HG03571 (cell line): ENCODE data around the gene GCC1.
A peak's percentile ranks its signal among the peaks of the same experiment; 100 is the strongest.
"Not testable (repeated sequence)": the region's sequence is repeated elsewhere in the genome, so short reads cannot be mapped to it uniquely, and the experiment has no call there.

Source experiments
- ATAC-seq: cut with Tn5 transposase; IDR thresholded peaks from one replicate; pipeline ENCODE4 v1.9.1; 2021; ENCODE audit not compliant: unreplicated experiment

GCC1 gene

DNA sequence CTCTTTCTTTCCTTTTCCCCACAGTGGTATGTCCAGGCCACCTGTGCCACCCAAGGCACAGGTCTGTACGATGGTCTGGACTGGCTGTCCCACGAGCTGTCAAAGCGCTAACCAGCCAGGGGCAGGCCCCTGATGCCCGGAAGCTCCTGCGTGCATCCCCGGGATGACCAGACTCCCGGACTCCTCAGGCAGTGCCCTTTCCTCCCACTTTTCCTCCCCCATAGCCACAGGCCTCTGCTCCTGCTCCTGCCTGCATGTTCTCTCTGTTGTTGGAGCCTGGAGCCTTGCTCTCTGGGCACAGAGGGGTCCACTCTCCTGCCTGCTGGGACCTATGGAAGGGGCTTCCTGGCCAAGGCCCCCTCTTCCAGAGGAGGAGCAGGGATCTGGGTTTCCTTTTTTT lies 5.8 kb upstream of the GCC1 start:
- no peak for ATAC-seq

DNA sequence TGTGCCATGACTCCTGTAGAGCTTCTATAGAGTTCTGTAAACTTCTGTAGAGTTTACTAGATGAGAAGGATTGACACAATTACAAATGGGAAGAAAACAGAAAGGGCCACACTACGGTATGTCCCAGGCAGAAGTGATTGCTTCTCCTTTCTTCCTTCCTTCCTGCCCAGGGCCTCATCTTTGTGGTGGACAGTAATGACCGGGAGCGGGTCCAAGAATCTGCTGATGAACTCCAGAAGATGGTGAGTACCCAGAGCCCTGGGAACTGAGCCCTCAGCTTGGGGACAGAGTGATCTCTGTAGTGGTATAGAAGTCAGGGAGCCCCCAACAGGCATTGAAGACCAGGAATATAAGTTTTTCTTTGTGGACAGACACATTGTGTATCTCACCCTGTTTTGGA lies 4.5 kb upstream of the GCC1 start:
- no peak for ATAC-seq

DNA sequence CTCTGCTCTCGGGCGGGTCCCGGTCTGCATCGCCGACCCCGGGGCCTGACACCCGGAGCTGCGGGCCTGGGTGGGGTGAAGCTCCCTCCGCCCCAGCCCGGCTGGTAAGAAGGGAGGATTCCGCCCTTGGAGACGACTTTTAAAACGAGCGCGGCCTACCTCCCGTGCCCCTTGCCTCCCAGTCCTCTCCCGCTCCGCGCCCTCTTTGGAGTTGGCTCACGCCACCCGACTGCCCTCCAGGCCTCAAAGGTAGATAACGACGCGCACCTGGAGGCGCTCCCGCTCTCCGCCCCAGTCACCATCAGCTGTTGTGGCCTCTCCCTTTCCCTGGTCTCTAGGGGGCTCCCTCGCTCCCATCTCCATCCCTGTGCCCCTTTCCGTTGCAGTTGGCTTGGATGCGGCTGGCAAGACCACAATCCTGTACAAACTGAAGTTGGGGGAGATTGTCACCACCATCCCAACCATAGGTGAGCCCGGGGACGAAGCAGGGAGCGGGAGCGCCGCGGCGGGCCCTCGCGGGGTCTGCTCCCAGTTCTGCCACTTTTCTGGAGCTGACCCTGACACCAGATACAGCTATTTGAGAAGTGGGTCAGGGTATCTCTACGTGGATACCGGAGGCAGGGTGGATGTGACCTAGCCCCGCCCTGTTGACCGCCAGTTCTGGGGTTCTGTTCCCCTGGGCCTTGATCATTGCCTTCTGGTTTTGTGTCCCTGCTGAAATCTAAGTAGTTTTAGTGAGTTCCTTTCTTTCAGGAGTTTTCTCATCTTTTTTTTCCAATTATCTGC lies 3.5 kb upstream of the GCC1 start:
- peak; percentile 6 for ATAC-seq

DNA sequence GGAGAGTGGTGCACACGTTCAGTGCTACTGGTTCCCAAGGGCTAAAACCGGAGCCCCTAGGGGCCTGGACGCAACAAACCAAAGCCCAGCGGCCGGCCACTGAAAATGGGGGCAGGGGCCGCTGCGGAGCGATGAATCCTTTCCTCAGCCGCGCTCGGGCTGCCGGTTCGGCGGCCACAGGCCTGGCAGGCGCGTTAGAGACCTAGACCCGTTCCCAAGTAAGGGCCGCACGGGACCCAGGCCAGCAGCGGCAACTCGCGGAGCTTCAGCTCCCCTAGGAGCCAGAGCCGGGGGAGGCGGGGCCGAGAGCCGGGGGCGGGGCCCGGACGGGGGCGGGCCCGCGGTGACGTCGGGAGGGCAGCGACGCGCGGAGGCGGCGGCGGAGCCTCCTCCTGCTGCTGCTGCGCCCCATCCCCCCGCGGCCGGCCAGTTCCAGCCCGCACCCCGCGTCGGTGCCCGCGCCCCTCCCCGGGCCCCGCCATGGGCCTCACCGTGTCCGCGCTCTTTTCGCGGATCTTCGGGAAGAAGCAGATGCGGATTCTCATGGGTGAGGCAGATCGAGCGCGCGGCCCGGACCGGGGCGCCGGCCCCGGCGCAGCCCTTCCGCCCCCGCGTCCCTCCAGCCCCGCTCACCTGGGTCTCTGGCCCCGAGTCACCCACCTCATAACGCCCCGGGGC lies 2.8 kb upstream of the GCC1 start, which contains the start of gene ARF5:
TSS of gene ARF5 (plus strand) at position 393 of the 678 bp plus-strand sequence. CDS start at position 481, 88 bp downstream.
- ATAC-seq = peak; percentile 74

GRCh38 chr7:127587663-127588018 lies 2.2 kb upstream of the GCC1 start:
- ATAC-seq = no peak

- ATAC-seq = no peak
Measured at GRCh38 chr7:127586346-127586745, 950 bp upstream of the GCC1 start.

DNA sequence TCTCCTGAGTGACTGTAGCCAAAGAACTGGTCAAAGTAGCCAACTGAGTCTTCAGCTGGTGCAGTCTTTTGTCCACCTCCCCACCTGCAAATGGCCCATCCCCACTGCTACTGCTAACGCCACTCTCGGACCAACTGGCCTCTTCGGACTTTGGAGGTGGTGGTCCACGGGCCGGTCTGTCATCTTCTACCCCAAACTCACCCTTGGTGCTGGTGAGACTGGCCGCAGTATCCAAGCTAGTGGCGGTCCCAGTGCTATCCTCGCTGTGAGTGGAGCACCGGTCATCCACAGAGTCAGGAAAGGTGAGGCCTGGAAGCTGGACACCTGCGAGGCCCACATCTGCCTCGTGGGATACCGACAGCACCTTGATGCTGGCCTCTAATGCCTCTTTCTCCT lies 750 bp downstream of the GCC1 start:
- no peak for ATAC-seq

DNA sequence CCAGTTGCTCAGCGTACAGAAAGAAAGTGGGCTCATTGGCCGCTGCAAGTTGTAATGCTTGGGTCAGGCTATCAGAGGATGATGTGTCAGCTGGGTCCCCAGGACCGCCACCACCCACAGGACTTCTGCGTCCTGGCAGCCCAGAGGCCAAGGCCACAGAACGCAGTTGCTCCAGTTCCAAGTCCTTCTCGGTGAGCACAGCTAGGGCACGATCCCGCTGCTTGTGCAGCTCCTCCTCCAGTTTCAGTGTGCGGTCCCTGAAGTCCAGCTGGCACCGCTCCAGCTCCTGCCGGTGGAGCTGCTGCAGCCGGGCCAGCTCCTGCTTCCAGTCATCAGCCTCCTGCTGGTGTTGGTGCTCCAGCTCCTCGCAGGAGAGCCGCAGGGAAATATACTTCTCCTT lies 3.0 kb downstream of the GCC1 start:
- ATAC-seq = no peak

DNA sequence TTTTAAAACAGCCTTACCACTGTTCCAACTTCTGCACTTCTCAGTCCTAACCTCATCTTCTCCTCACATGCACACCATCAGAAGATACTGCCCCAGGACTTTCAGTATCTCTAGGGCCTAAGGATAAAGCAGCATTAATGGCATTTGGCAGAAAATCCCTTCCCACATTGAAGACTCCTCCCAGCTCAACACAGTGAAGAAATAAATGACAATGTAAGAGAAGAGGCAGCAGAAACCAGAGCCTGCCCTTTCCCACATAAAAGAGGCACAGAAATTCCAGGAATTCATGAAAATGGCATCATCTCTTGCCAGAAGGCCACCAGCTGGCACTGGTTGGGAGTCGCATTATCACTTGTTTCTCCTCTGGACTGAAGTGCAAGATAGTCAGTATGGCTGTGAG lies 3.7 kb downstream of the GCC1 start:
- ATAC-seq = no peak

- no peak for ATAC-seq
Measured at GRCh38 chr7:127580612-127581011, 4.8 kb downstream of the GCC1 start.

DNA sequence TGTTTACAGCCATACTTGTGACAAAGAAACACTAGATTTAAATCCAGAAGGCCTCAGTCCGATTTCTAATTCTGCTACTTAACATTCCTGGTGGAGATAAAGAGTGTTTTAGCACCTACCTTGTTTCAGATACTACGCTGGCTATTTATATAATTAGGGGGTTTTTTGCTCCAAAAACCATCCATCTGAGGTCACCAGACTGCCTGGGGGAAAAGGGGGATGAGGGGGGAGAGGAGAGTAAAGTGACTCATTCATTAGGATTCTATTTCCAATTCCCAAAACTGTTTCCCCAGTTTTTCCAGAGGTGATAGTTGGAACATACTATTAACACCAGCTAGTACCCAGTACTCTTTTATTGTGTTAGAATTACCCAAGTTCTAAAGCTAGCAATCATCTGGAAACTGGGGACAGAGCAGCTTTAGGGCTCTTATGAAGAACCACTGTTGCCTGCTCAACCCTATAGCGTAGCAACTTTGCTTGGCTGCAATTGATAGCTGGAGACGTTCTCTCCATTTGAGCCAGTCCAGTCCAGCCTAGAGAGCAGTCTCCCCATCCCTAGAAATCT lies 6.6 kb downstream of the GCC1 start:
- ATAC-seq = no peak

DNA sequence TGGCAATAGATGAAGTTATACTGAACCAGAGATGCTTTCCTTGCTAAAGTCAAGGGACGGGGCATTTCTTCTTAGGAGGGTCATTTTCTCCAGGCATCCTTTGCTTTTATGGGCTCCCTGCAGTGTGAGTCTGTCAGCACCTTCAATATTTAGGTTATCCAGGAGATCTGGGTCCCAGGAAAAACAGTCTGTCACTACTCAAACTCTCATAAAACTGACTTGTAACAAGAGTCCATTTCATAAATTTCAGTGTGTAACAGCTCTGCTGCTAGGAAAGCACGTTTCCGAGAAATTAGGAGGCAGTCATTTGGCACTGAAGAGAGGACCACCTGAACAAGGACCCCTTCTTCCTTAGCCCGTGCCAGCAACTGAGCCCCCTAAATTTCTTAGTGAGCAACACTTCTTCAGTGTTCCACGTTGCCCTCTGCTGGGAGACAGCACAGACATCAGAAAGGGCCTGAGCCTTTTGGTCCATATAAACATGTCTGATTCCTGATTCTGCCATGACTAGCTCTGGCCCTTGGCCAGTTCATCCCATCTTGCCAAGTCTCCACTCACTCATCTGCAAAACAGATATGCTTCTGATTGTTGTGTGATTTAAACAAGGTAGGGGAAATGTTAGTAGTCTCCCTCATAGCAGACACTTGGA lies 7.2 kb downstream of the GCC1 start:
- no peak for ATAC-seq

DNA sequence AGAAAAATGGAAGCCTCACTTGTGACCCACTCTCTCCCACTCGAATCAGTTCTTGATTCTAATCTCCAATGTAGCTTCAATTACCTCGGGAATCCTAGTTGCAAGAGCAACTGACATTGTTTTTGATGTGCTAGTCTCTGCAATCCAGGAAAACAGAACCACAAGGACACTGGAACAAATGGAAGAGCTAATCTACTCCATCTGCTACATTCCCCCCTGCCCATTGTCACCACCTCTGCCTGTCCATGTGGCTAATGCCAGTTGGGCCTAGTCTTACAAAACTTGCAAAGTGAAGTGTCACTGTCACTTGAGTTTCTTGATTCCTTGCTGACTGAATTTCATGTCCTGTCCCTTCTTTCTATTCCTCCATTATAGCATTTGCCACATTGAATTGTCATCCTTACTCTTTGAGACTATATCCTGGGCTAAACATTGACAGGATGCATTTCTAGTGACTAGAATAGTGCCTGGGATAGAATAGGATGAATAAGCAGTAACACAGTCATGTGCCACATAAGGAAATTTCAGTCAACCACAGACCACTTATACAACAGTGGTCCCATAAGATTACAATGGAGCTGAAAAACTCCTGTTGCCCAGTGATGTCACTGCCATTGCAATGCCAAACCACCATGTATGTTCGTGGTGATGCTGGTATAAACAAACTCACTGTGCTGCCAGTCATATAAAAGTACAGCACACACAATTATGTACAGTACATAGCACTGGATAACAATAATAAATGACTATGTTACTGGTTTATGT lies 13.5 kb downstream of the GCC1 start:
- no peak for ATAC-seq

DNA sequence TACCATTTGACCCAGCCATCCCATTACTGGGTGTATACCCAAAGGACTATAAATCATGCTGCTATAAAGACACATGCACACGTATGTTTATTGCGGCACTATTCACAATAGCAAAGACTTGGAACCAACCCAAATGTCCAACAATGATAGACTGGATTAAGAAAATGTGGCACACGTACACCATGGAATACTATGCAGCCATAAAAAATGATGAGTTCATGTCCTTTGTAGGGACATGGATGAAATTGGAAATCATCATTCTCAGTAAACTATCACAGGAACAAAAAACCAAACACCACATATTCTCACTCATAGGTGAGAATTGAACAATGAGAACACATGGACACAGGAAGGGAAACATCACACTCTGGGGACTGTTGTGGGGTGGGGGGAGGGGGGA lies 17.4 kb downstream of the GCC1 start:
- not testable (repeated sequence) for ATAC-seq

DNA sequence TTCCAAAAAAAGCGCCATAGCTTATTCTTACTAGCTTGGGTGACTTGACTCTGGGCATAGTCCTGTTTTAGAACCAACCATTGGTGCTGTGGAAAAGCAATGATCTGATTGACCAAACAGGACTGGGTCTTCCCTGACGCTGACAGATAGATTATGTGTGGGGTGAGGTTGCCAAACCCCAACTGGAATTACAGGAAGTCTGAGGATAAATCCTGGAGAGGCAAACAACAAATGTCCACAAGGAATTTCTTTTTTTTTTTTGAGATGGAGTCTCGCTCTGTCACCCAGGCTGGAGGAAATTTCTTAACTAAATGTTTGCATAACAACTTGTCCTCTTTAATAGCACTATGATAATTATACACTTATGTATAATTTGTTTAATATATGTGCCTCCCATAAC lies 19.2 kb downstream of the GCC1 start:
- ATAC-seq = no peak

DNA sequence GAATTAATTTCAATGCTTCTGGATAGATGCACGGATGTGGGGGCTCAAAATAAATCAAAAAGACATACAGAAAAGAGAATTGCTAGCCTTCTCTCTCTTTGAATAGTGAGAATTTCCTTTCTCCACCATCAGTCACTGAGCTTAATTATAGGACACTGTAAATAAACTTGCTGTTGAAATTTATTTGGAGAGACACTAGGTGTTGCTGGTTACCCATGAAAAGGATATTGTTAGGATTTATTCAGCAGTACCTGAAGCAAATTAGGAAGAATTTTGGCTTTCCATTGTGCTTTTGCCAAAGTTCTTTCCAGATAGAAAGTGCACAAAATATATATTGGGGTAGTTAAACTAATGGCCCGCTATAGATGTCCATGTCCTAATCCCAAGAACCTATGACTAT lies 27.6 kb downstream of the GCC1 start:
- no peak for ATAC-seq

DNA sequence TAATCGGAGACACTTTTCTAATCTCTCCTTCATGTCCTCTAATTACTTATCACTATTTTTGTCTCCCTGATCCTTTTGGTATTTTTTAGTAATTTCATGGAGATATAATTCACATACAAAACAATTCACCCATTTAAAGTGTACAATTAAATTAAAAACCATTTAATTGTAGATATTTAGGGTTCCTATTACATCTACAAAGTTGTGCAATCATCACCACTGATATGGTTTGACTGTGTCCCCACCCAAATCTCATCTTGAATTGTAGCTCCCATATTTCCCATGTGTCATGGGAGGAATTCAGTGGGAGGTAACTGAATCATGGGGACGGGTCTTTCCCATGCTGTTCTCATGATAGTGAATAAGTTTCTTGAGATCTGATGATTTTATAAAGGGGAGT lies 29.0 kb downstream of the GCC1 start:
- ATAC-seq = no peak

- ATAC-seq = no peak
Measured at GRCh38 chr7:127551941-127552340, 33.5 kb downstream of the GCC1 start.

DNA sequence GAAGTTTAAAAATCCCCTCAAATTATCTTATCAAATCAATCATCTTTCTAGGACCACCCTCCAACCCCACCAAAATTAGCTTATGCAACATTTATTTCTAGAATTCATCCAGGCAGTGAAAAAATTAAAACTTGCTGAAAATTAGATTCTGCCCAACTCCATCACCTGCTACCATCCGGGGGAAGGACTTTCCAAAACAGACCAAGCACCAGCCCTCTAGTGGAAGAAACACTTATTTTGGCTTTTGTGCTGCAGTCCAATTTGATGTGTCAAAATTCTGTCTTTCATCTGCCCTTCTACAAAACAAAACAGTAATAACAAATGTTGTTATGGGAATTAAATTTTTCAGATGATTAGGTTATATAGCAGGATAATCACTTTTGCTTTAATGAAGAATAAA lies 35.1 kb downstream of the GCC1 start:
- no peak for ATAC-seq

DNA sequence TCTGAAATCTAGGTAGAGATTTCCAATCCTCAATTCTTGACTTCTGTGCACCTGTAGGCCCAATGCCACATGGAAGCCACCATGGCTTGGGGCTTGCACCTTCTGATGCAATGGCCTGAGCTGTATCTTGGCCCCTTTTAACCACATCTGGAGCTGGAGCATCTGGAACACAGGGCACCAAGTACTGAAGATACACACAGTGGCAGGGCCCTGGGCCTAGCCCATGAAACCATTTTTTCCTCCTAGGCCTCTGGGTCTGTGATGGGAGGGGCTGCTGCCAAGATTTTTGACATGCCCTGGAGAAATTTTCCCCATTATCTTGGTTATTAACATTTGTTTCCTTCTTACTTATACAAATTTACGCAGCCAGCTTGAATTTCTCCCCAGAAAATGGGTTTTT lies 39.1 kb downstream of the GCC1 start:
- ATAC-seq = no peak

GRCh38 chr7:127541548-127541947 lies 43.8 kb downstream of the GCC1 start:
- ATAC-seq = no peak
